ENCODE data around the gene CALD1. TPM values are rescaled to one million over a fixed set of nuclear protein-coding genes. Genes with fewer than 3 reads are reported as not detected.

Gene CALD1
- total RNA-seq, 1 experiment from 2014 or later: 22.1 TPM

- H3K9ac ChIP-seq (ENCODE audit: low read length): no peak overlapping the region
- H3F3A ChIP-seq (ENCODE audit: low read length, unreplicated experiment): no peaks in the 10 kb centered on the region
- no peak overlapping the region for H3K4me2 ChIP-seq (ENCODE audit: low read length)
- BruUV-seq (replicated peaks): no TSS peak
- TF ChIP-seq EZH2 (IDR thresholded peaks at IDR 0.05; ENCODE audit: low read length, unreplicated experiment): no peak
- no peak for TF ChIP-seq EZH2phosphoT487 (IDR thresholded peaks at IDR 0.05; ENCODE audit: borderline replicate concordance, low read length)
- TF ChIP-seq CTCF (conservative IDR thresholded peaks at IDR 0.05; ENCODE audit: low read depth, low read length): no peak
- H3K9me2 ChIP-seq (replicated peaks; ENCODE audit: low read length): no peaks in the 10 kb centered on the region
- H4K20me1 ChIP-seq (ENCODE audit: low read length): no peaks in the 10 kb centered on the region
- H3K9me3 ChIP-seq (ENCODE audit: low read length): no peaks in the 10 kb centered on the region
- H3K4me1 ChIP-seq (ENCODE audit: insufficient read depth, low read length): peaks cover 8% of the 10 kb centered on the region
- H3K4me3 ChIP-seq (ENCODE audit: low read length): no peak overlapping the region
- H3K27me3 ChIP-seq (ENCODE audit: low read length): no peaks in the 10 kb centered on the region
- DNase-seq (no peak), ATAC-seq (no peak)
- H2AFZ ChIP-seq (ENCODE audit: low read length): no peak overlapping the region
- H3K27ac ChIP-seq (ENCODE audit: low read length): no peak overlapping the region
- H3K36me3 ChIP-seq (ENCODE audit: low read depth, low read length): no peaks in the 10 kb centered on the region
- ChIA-PET POLR2A (ENCODE audit: unreplicated experiment) (no interaction called here), CTCF (no interaction called here)
- H3K79me2 ChIP-seq (ENCODE audit: low read length): no peaks in the 10 kb centered on the region
- intact Hi-C loops (cut with micrococcal nuclease): loop anchor here (10.0 kb wide), 1 partner anchor 102 kb away; no protein-coding TSS in a partner anchor
These were observed 6.3 kb upstream of the CALD1 start for GRCh38 chr7:134773164-134773563.

- H3F3A ChIP-seq (ENCODE audit: low read length, unreplicated experiment): no peaks in the 10 kb centered on the region
- no peak overlapping the region for H3K27ac ChIP-seq (ENCODE audit: low read length)
- H3K4me2 ChIP-seq (ENCODE audit: low read length): no peak overlapping the region
- no peaks in the 10 kb centered on the region for H3K27me3 ChIP-seq (ENCODE audit: low read length)
- no peak overlapping the region for H3K4me3 ChIP-seq (ENCODE audit: low read length)
- no peak for ATAC-seq
- ChIA-PET POLR2A (ENCODE audit: unreplicated experiment) (no interaction called here), CTCF (no interaction called here)
- no peaks in the 10 kb centered on the region for H4K20me1 ChIP-seq (ENCODE audit: low read length)
- no peak overlapping the region for H3K9ac ChIP-seq (ENCODE audit: low read length)
- H3K9me2 ChIP-seq (replicated peaks; ENCODE audit: low read length): no peaks in the 10 kb centered on the region
- no peak for TF ChIP-seq EZH2phosphoT487 (IDR thresholded peaks at IDR 0.05; ENCODE audit: borderline replicate concordance, low read length)
- no peak for TF ChIP-seq EZH2 (IDR thresholded peaks at IDR 0.05; ENCODE audit: low read length, unreplicated experiment)
- TF ChIP-seq CTCF (conservative IDR thresholded peaks at IDR 0.05; ENCODE audit: low read depth, low read length): no peak
- no TSS peak for BruUV-seq (replicated peaks)
- H2AFZ ChIP-seq (ENCODE audit: low read length): 0 out of 2 replicates have a peak overlapping the region, but pooled peaks have one; percentile 9
- no peaks in the 10 kb centered on the region for H3K36me3 ChIP-seq (ENCODE audit: low read depth, low read length)
- H3K4me1 ChIP-seq (ENCODE audit: insufficient read depth, low read length): peaks cover 17% of the 10 kb centered on the region
- no peaks in the 10 kb centered on the region for H3K9me3 ChIP-seq (ENCODE audit: low read length)
- intact Hi-C loops (cut with micrococcal nuclease): loop anchor here (10.0 kb wide), 1 partner anchor 101 kb away; no protein-coding TSS in a partner anchor
- no peaks in the 10 kb centered on the region for H3K79me2 ChIP-seq (ENCODE audit: low read length)
- no peak for DNase-seq
These were observed 5.3 kb upstream of the CALD1 start for GRCh38 chr7:134774119-134774518.

- Histone ChIP-seq H4K20me1 (ENCODE audit: low read length) (no peaks in the 10 kb centered on the region), H3K27me3 (ENCODE audit: low read length) (no peaks in the 10 kb centered on the region), H3K4me2 (ENCODE audit: low read length) (no peak overlapping the region), H3K36me3 (ENCODE audit: low read depth, low read length) (no peaks in the 10 kb centered on the region), H3F3A (ENCODE audit: low read length, unreplicated experiment) (no peaks in the 10 kb centered on the region), H3K4me3 (ENCODE audit: low read length) (no peak overlapping the region), H3K27ac (ENCODE audit: low read length) (no peak overlapping the region), H2AFZ (ENCODE audit: low read length) (no peak overlapping the region), H3K9ac (ENCODE audit: low read length) (no peak overlapping the region), H3K4me1 (ENCODE audit: insufficient read depth, low read length) (peaks cover 29% of the 10 kb centered on the region), H3K9me2 (replicated peaks; ENCODE audit: low read length) (no peaks in the 10 kb centered on the region), H3K9me3 (ENCODE audit: low read length) (no peaks in the 10 kb centered on the region), H3K79me2 (ENCODE audit: low read length) (0 out of 2 replicates have a peak, but pooled peaks cover 9% of the 10 kb centered on the region)
- TF ChIP-seq EZH2 (IDR thresholded peaks at IDR 0.05; ENCODE audit: low read length, unreplicated experiment) (no peak), EZH2phosphoT487 (IDR thresholded peaks at IDR 0.05; ENCODE audit: borderline replicate concordance, low read length) (no peak), CTCF (conservative IDR thresholded peaks at IDR 0.05; ENCODE audit: low read depth, low read length) (no peak)
- POLR2A ChIA-PET (ENCODE audit: unreplicated experiment): no interaction called here
- CTCF ChIA-PET: no interaction called here
- ATAC-seq (no peak), DNase-seq (no peak)
- intact Hi-C loops (cut with micrococcal nuclease): loop anchor here (5.0 to 10.0 kb wide), 3 partner anchors 97 to 165 kb away; partner anchors contain the start of gene BPGM
- no TSS peak for BruUV-seq (replicated peaks)
These were observed 2.0 kb upstream of the CALD1 start for GRCh38 chr7:134777470-134777869.

Measured in PC-3 (cell line).